CD4-positive, alpha-beta T cell treated with Interleukin-17A for 4 hours (primary cell): ENCODE measurements around the gene SOAT1.
A peak's percentile ranks its signal among the peaks of the same experiment; 100 is the strongest.
"Not testable (repeated sequence)": the region's sequence is repeated elsewhere in the genome, so short reads cannot be mapped to it uniquely, and the experiment has no call there.

Experiments used
- DNase-seq: peaks from one replicate; pipeline ENCODE4 v3.0.0-alpha.2; 2020; ENCODE audit warnings: mixed read lengths

Gene SOAT1

DNA sequence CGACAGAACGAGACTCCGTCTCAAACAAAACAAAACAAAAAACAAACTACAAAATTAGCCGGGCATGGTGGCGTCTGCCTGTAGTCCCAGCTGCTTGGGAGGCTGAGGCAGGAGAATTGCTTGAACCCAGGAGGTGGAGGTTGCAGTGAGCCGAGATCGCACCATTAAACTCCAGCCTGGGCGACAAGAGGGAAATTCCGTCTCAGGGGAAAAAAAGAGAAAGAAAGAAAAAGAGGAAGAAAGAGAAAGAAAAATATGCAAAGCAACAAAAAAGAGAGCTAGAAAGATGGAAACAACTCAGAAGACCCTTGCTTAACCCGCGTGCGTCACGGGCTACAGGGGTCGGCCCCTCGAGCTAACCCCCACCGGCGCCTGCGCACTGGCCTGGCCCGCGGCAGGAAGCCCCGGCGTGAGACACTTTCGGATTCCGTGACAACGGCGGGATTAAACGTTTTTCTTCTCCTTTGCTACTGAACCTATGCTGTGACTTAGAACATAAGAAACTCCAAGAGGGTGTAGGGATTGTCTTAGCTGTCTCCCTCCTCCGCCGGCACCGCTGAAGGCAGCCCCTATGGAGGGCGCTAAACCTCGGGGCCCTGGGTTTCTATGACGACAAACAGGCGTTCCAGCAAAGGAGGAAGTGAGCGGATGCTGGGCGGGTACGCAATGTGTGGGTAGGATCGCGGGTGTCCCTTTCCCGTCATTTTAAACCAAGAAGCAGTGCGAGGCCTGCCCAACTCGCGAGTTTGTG lies 71.9 kb downstream of the SOAT1 start, which contains the start of gene AXDND1:
Gene AXDND1 (plus strand): TSS at position 630 of the 751 bp plus-strand sequence. CDS start 539 bp downstream, outside the sequence.
- DNase-seq, result peak; percentile 90

DNA sequence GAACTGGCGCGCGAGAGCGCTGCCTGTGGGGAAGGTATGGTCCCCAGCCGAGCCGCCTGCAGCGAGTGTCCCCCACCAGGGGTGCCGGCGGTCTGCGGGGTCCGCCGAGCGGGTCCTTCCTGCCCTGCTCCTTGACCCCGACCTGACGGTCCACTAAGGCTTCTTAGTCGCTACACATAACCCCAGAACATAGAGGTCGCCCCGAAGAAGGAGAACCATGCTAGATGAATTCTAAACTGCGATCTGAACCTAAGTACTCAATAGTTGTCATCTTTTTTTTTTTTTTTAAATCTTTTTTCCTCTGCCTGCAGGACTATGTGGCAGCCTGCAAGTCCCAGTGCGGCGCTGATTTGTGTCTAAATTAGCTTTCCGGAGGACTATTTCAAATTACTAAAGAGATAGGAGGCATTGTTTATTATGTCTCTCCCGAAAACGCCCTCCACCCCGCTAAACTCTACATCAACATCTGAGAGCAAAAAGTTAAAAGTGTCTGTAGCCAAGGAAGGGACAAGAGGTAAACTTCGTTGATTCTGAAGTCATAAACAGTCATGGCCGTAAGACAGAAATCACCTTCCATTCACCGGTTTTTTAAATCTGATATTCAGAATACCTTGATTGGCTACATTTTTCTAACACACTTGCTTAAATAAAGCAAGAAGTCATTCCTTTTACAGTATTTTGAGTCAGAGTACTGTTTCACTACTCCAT lies 72.7 kb downstream of the SOAT1 start:
- peak; percentile 30 for DNase-seq

DNA sequence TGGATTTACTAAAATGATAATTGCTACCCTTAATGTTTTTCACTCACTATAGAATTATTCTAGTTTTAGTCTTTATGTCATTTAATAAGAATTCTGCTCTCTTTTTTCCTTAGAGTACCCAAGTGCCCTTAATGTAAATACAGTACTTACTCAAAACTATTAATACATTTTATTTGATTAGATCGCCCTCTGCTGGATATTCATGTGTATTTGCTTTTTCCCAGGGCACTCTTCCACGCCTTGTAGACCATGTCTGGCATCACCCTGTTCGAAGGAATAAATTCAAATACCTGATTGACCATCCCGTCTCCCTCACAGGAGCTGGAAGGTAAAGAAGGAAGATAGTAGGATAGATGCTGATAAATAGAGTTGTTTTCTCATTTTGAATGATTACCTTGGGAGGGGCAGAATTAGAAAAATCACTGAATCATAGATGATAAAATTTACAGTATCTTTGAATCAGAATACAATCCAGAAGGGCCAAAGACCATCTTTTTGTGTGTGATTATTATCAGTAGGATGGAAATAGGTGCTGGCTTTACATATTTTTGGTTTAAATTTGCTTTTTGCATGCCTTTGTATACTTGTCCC lies 76.2 kb downstream of the SOAT1 start:
- DNase-seq, result peak; percentile 49

DNA sequence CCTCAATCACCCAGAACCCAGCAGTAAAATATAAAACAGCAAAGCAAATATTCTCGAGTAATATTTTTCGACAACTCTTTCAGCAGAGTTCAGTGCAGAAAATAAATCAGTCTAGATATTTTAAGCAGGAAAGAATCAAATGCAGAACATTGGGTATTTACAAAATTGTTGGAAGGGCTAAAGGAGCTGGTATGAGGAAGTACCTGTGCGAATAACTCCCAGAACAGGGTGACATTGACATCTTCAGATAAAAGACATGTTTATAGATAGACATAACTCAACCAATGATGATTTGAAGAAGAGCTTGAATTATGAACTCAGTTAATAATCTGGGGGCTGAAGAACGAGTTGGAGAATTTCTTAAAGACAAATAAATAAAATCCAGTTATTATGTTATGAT lies 78.6 kb downstream of the SOAT1 start:
- no peak for DNase-seq

DNA sequence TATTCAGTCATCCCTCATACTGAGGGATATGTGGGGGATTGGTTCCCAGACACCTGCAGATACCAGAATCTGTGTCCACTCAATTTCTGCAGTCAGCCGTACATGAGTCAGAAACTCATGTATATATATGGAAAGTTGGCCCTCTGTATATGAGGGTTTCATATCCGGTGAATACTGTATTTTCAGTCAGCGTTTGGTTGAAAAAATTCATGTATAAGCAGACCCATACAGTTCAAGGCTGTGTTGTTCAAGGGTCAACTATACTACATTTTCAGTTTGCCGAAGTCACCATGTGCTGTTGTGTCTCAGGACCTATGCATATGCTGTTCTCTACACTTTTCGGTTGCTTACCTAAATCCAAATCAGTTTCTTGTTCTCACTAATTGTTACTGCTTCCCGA lies 82.6 kb downstream of the SOAT1 start:
- no peak for DNase-seq

DNA sequence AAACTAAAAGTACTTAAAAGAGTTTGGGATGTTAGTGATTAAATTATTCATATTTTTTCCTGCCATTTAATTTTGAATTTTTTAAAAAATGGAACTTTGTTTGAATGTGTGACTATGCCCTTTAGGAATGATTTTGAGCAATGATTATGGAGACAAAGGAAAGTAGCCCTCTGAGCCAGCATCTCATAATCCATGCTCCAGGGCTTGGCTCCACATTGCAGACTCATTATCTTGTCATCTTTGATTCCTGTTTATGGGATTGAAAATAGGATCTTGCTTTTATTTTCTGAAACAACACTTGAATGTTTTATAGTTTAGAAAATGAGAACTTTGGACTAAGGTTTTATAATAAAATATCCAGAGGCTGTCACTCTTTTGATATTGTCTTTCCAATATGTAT lies 86.7 kb downstream of the SOAT1 start:
- no peak for DNase-seq

- DNase-seq, result no peak
Observed at GRCh38 chr1:179384027-179384426, 90.4 kb downstream of the SOAT1 start.

DNA sequence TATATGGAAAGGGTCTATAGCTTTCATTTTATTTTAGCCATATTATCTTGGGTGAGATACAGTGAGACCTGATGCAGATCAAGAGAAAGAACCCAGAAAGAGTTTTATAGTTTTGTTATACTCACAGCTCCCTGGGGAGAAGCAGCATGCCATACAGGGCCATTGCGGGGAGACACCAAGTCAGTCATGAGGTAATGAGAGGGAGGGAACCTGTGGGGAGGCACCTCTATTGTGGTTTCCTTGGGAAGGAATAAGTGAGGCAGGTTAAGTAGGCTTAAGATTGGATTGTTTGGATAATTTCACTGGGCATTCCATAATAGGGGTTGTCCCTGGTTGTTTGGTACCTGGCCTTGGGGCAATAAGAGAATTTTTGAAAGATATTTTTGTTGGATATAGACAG lies 91.9 kb downstream of the SOAT1 start:
- DNase-seq, result no peak

DNA sequence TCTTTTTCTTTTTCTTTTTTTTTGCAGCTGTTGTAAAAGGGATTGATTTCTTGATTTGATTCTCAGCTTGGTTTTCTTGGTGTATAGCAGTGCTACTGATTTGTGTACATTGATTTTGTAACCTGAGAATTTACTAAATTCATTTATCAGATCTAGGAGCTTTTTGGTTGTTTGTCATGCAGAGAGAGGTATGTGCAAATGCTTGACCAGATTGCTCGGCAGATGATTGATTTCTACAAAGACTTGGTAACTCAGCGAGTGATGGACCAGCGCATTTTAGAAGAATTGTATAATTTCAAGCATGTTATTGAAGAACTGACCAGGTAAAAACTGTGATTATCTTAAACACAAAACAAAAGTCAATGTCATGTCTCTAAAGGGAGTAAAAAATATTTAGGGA lies 100.1 kb downstream of the SOAT1 start:
- no peak for DNase-seq

GRCh38 chr1:179399399-179399798 lies 105.8 kb downstream of the SOAT1 start:
- not testable (repeated sequence) for DNase-seq
